K562 (cell line): ENCODE results near the gene SLC9A2. TPM values are rescaled to one million over a fixed set of nuclear protein-coding genes. Genes with fewer than 3 reads are reported as not detected.

Experiments used
- CCNT2 ChIP-seq: IDR thresholded peaks from 2 replicates; pipeline ENCODE4 v1.6.1; 2011; ENCODE audit warnings: borderline replicate concordance, low read depth, mild to moderate bottlenecking, moderate library complexity, mixed read lengths, low read length; ENCODE audit not compliant: insufficient read length; ENCODE audit errors: extremely low read depth
- COPS2 ChIP-seq: fragments of 450-650 bp; conservative IDR thresholded peaks from 2 replicates; pipeline ENCODE4 v1.6.1; 2016; ENCODE audit warnings: mild to moderate bottlenecking, moderate library complexity
- EZH2 ChIP-seq: IDR thresholded peaks from 2 replicates; pipeline ENCODE4 v1.6.1; 2012; ENCODE audit warnings: low read depth, mild to moderate bottlenecking, inconsistent platforms, low read length, borderline replicate concordance
- IRF9 ChIP-seq: fragments of 450-650 bp; IDR thresholded peaks from 2 replicates; pipeline ENCODE4 v1.6.1; 2016; ENCODE audit warnings: missing biosample characterization, missing genetic modification characterization
- NCOA4 ChIP-seq: fragments of 450-650 bp; IDR thresholded peaks from 2 replicates; pipeline ENCODE4 v1.6.1; 2018; ENCODE audit warnings: mild to moderate bottlenecking; ENCODE audit not compliant: partially characterized antibody
- NR4A1 ChIP-seq, 2 experiments: fragments of 250-450 bp in 1 of 2; fragments of 450-650 bp in 1 of 2; sonication (Bioruptor Pico) in 1 of 2; IDR thresholded peaks; 2 replicates each; pipeline versions ENCODE4 v1.4.0 to v1.6.1; 2016 to 2020; ENCODE audit warnings: mild to moderate bottlenecking in 2 of 2, missing compliant biosample characterization in 1 of 2, missing genetic modification characterization in 1 of 2, moderate library complexity in 1 of 2
- POLR2G ChIP-seq: fragments of 200-400 bp; formaldehyde crosslinking; IDR thresholded peaks from 2 replicates; pipeline ENCODE4 v1.6.1; 2017; ENCODE audit warnings: low read depth, mild to moderate bottlenecking, antibody characterized with exemption, low read length, moderate library complexity
- PRDM10 ChIP-seq: fragments of 450-650 bp; IDR thresholded peaks from 2 replicates; pipeline ENCODE4 v1.6.1; 2018; ENCODE audit not compliant: partially characterized antibody
- SMARCE1 ChIP-seq: fragments of 450-650 bp; IDR thresholded peaks from 2 replicates; pipeline ENCODE4 v1.7.1; 2016; ENCODE audit warnings: mild to moderate bottlenecking
- TBP ChIP-seq: optimal IDR thresholded peaks from 2 replicates; pipeline ENCODE3; 2011; ENCODE audit warnings: low read depth, low read length, improper control_type of control experiment
- TSC22D4 ChIP-seq: fragments of 450-650 bp; IDR thresholded peaks from 2 replicates; pipeline ENCODE4 v1.6.1; 2016; ENCODE audit warnings: missing genetic modification characterization, missing biosample characterization, control low read depth
- USF2 ChIP-seq: sonication (generic); formaldehyde crosslinking; IDR thresholded peaks from 2 replicates; pipeline ENCODE4 v1.5.0; 2020; ENCODE audit warnings: missing genetic modification reagents
- ZBED1 ChIP-seq: IDR thresholded peaks from 2 replicates; pipeline ENCODE4 v1.6.1; 2014
- ZBTB33 ChIP-seq: sonication (generic); formaldehyde crosslinking; IDR thresholded peaks from 2 replicates; pipeline ENCODE4 v1.8.1; 2023; ENCODE audit warnings: mild to moderate bottlenecking, missing genetic modification reagents
- ZFP36 ChIP-seq: fragments of 150-350 bp; IDR thresholded peaks from 2 replicates; pipeline ENCODE4 v1.6.1; 2018; ENCODE audit warnings: low read length, low read depth; ENCODE audit not compliant: partially characterized antibody
- ZNF12 ChIP-seq: sonication (generic); formaldehyde crosslinking; IDR thresholded peaks from 2 replicates; pipeline ENCODE4 v1.4.0; 2020; ENCODE audit warnings: mild to moderate bottlenecking, missing genetic modification reagents
- polyA plus RNA-seq, 8 experiments: library from polyadenylated mRNA; depleted of rRNA in 4 of 8; stranded (reverse) in 5 of 8; unstranded in 3 of 8; fragments of >200 nt; fragmentation: Nextera tagmentation in 2 of 8; fragmentation: Illumina TruSeq in 1 of 8; extraction: Ambion mirVana in 2 of 8; extraction: Trizol in 1 of 8; gene quantifications; 2 replicates each; pipeline versions ENCODE4 v1.2.1 to v1.2.3, GENCODE V29; 2011 to 2014; ENCODE audit warnings: inconsistent platforms in 1 of 8, missing spikeins in 1 of 8
- total RNA-seq, 7 experiments: library from RNA; depleted of rRNA in 6 of 7; stranded (reverse); fragments of >200 nt in 6 of 7; fragmentation: Illumina TruSeq in 2 of 7; extraction: Trizol in 2 of 7; gene quantifications; 2 replicates each; pipeline versions ENCODE4 v1.2.1 to v1.2.3, GENCODE V29; 2011 to 2021; ENCODE audit warnings: low replicate concordance in 1 of 7

SLC9A2 gene
- total and polyA plus RNA-seq, 9 of the 15 experiments (the other 6 are each of a cell fraction or from before 2014, with no cell fraction given), result 0.45 to 3.3 (median 1.6) TPM

GRCh38 chr2:102736410-102737409 is 117.4 kb downstream of the SLC9A2 start (continued):
- TF ChIP-seq PRDM10, result peak; percentile 6
- no peak for TF ChIP-seq COPS2
- TF ChIP-seq NCOA4, result no peak
- no peak for TF ChIP-seq TBP
- TF ChIP-seq SMARCE1, result 0 out of 2 replicates have a peak, but pooled peaks have one; percentile 8
- TF ChIP-seq ZFP36, result no peak
- no peak for TF ChIP-seq EZH2
- TF ChIP-seq IRF9 (tag), result no peak
- TF ChIP-seq ZBTB33, result 0 out of 2 replicates have a peak, but pooled peaks have one; percentile 26
- TF ChIP-seq USF2 (CRISPR knock-in tag), result no peak
- no peak for TF ChIP-seq TSC22D4
- TF ChIP-seq ZBED1, result no peak
- TF ChIP-seq POLR2G, result peak; percentile 89
- TF ChIP-seq ZNF12 (CRISPR knock-in tag), result peak; percentile 55; the same call in 1 of the 2 replicates
- peak; percentile 48 for TF ChIP-seq CCNT2
- TF ChIP-seq NR4A1 (CRISPR knock-in tag; IDR thresholded peaks at IDR 0.05), result no peak
- TF ChIP-seq NR4A1 (tag; IDR thresholded peaks at IDR 0.05), result no peak
